Forelimb muscle (tissue), 1 donor: ENCODE measurements around the gene ERGIC3. TPM values are rescaled to one million over a fixed set of nuclear protein-coding genes. Genes with fewer than 3 reads are reported as not detected.

Experiments
- DNase-seq: peaks from one replicate; pipeline ENCODE4 v3.0.0-alpha.2; 2013; ENCODE audit warnings: low read depth
- polyA plus RNA-seq: library from polyadenylated mRNA; unstranded; fragments of 120-200 nt; gene quantifications from one replicate; pipeline ENCODE4 v1.2.1, GENCODE V29; 2013; ENCODE audit not compliant: insufficient read length

Gene ERGIC3
- polyA plus RNA-seq, 1 donor: 213 TPM

- DNase-seq: no peak
These were observed 56.6 kb downstream of the ERGIC3 start for GRCh38 chr20:35598476-35598875.

- no peak for DNase-seq
These were observed 57.3 kb downstream of the ERGIC3 start for GRCh38 chr20:35598899-35599775.

GRCh38 chr20:35599776-35600120 lies 57.9 kb downstream of the ERGIC3 start:
- DNase-seq: no peak

- no peak for DNase-seq
These were observed 58.5 kb downstream of the ERGIC3 start for GRCh38 chr20:35600176-35600992.

GRCh38 chr20:35600993-35601973 lies 59.4 kb downstream of the ERGIC3 start:
- peak; percentile 75 for DNase-seq

- DNase-seq: no peak
These were observed 60.1 kb downstream of the ERGIC3 start for GRCh38 chr20:35601990-35602389.

GRCh38 chr20:35602851-35603495 lies 61.1 kb downstream of the ERGIC3 start:
- no peak for DNase-seq

- DNase-seq: no peak
These were observed 62.0 kb downstream of the ERGIC3 start for GRCh38 chr20:35603695-35604448.

GRCh38 chr20:35604449-35604747 lies 62.5 kb downstream of the ERGIC3 start:
- DNase-seq: no peak

- DNase-seq: no peak
These were observed 64.2 kb downstream of the ERGIC3 start for GRCh38 chr20:35606127-35606526.

Other genes starting within 250 kb of the ERGIC3 start
- gene FAM83C, start 249.7 kb upstream of the ERGIC3 start, polyA plus RNA-seq: not detected
- gene UQCC1, start 130.1 kb upstream of the ERGIC3 start, polyA plus RNA-seq: 44.9 TPM
- gene GDF5, start 103.8 kb upstream of the ERGIC3 start, polyA plus RNA-seq: 0.10 TPM
- gene CEP250, start 86.5 kb upstream of the ERGIC3 start, polyA plus RNA-seq: 27.6 TPM
- not detected for gene C20orf173, start 12.4 kb upstream of the ERGIC3 start, polyA plus RNA-seq
- 1.9 TPM for gene SPAG4, start 73.8 kb downstream of the ERGIC3 start, polyA plus RNA-seq
- 103 TPM for gene CPNE1, start 122.8 kb downstream of the ERGIC3 start, polyA plus RNA-seq
- 47.4 TPM for gene RBM12, start 122.8 kb downstream of the ERGIC3 start, polyA plus RNA-seq
- gene NFS1, start 157.3 kb downstream of the ERGIC3 start, polyA plus RNA-seq: 12.6 TPM
- 78.5 TPM for gene ROMO1, start 157.3 kb downstream of the ERGIC3 start, polyA plus RNA-seq
- gene RBM39, start 200.2 kb downstream of the ERGIC3 start, polyA plus RNA-seq: 276 TPM
- 25.9 TPM for gene PHF20, start 229.9 kb downstream of the ERGIC3 start, polyA plus RNA-seq